ENCODE measurements around the gene NCOR2.

Gene NCOR2

GRCh38 chr12:124566997-124567672 lies at the start of gene NCOR2:
TSS of gene NCOR2 (minus strand) at chr12:124567612. CDS start at chr12:124495251, 72,361 bp downstream.
- DNase-seq = peak; percentile 41

- DNase-seq = no peak
Measured at GRCh38 chr12:124616394-124617221, 49.2 kb upstream of the NCOR2 start.

GRCh38 chr12:124614512-124615292 lies 47.3 kb upstream of the NCOR2 start:
- no peak for DNase-seq

GRCh38 chr12:124613151-124613585 lies 45.8 kb upstream of the NCOR2 start:
- no peak for DNase-seq

- no peak for DNase-seq
Measured at GRCh38 chr12:124612410-124612680, 44.9 kb upstream of the NCOR2 start.

- DNase-seq = no peak
Measured at GRCh38 chr12:124611559-124612409, 44.4 kb upstream of the NCOR2 start.

- no peak for DNase-seq
Measured at GRCh38 chr12:124610629-124611558, 43.5 kb upstream of the NCOR2 start.

- no peak for DNase-seq
Measured at GRCh38 chr12:124610021-124610612, 42.7 kb upstream of the NCOR2 start.

GRCh38 chr12:124609041-124609989 lies 41.9 kb upstream of the NCOR2 start:
- peak; percentile 82 for DNase-seq

GRCh38 chr12:124608450-124608870 lies 41.0 kb upstream of the NCOR2 start:
- DNase-seq = no peak

- peak; percentile 39 for DNase-seq
Measured at GRCh38 chr12:124607681-124608425, 40.4 kb upstream of the NCOR2 start.

GRCh38 chr12:124605883-124606774 lies 38.7 kb upstream of the NCOR2 start:
- DNase-seq = peak; percentile 71

GRCh38 chr12:124605150-124605882 lies 37.9 kb upstream of the NCOR2 start:
- DNase-seq = peak; percentile 86

- no peak for DNase-seq
Measured at GRCh38 chr12:124604264-124604680, 36.9 kb upstream of the NCOR2 start.

- DNase-seq = no peak
Measured at GRCh38 chr12:124603831-124604251, 36.4 kb upstream of the NCOR2 start.

- no peak for DNase-seq
Measured at GRCh38 chr12:124603100-124603541, 35.7 kb upstream of the NCOR2 start.

GRCh38 chr12:124601706-124602105 lies 34.3 kb upstream of the NCOR2 start:
- no peak for DNase-seq
